Measurements from ENCODE around the gene KLK7.

KLK7 gene

GRCh38 chr19:50933640-50934039 is 50.1 kb downstream of the KLK7 start:
- DNase-seq (ENCODE audit: low read depth, low spot score), result no peak

DNA sequence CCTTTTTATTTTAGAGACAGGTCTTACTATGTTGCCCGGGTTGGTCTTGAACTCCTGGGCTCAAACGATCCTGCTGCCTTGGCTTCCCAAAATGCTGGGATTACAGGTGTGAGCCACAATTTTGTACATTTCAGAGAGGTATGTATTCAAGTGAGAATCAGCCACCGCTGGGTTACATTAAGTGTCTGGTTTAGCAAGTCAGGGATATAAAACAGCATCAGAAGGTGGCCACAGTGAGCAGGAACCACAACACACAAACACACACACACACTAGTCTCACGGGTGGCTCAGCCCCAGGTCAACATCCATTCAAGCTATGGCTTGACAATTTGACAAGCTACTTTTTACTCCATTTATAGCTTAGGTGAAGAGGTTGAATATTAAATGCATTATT is 51.0 kb downstream of the KLK7 start:
- no peak for DNase-seq (ENCODE audit: low read depth, low spot score)

GRCh38 chr19:50932018-50932689 is 51.6 kb downstream of the KLK7 start:
- DNase-seq (ENCODE audit: low read depth, low spot score), result no peak

- no peak for DNase-seq (ENCODE audit: low read depth, low spot score)
Observed at GRCh38 chr19:50931023-50931422, 52.7 kb downstream of the KLK7 start.

GRCh38 chr19:50928831-50929230 is 54.9 kb downstream of the KLK7 start:
- no peak for DNase-seq (ENCODE audit: low read depth, low spot score)

All from activated CD4-positive, CD25-positive, alpha-beta regulatory T cell treated with anti-CD3 and anti-CD28 coated beads, Interleukin-2, amount 50 U/mL, for 16 hours (primary cell).